SH-SY5Y (cell line): Measurements from ENCODE around the gene ZNF19.

Source experiments
- GATA2 ChIP-seq: IDR thresholded peaks from 2 replicates; pipeline ENCODE4 v1.6.1; 2011; ENCODE audit warnings: mild to moderate bottlenecking, low read depth, low read length
- GATA3 ChIP-seq: IDR thresholded peaks from 2 replicates; pipeline ENCODE4 v1.6.1; 2011; ENCODE audit warnings: low read depth, mild to moderate bottlenecking, low read length, moderate library complexity

GRCh38 chr16:71499775-71500364 is 10.7 kb upstream of the ZNF19 start:
- TF ChIP-seq GATA2 (no peak), GATA3 (no peak)
